ENCODE results near the gene SIRT2. TPM values are rescaled to one million over a fixed set of nuclear protein-coding genes. Genes with fewer than 3 reads are reported as not detected.

SIRT2 gene
- total RNA-seq, 1 donor from 2014 or later: 43.5 TPM

- no peak for DNase-seq (ENCODE audit: low read depth)
- no peak overlapping the region for H3K4me3 ChIP-seq (ENCODE audit: low read depth, low read length)
- TF ChIP-seq CTCF (conservative IDR thresholded peaks at IDR 0.05; ENCODE audit: low read depth, low read length): no peak
Measured at GRCh38 chr19:38918526-38918925, 19.1 kb upstream of the SIRT2 start.

- no peak for DNase-seq (ENCODE audit: low read depth)
- H3K4me3 ChIP-seq (ENCODE audit: low read depth, low read length): no peak overlapping the region
- peak; percentile 44 for TF ChIP-seq CTCF (conservative IDR thresholded peaks at IDR 0.05; ENCODE audit: low read depth, low read length)
Measured at GRCh38 chr19:38917921-38918491, 18.6 kb upstream of the SIRT2 start.

GRCh38 chr19:38917516-38917915 lies 18.1 kb upstream of the SIRT2 start:
- no peak overlapping the region for H3K4me3 ChIP-seq (ENCODE audit: low read depth, low read length)
- DNase-seq (ENCODE audit: low read depth): no peak
- no peak for TF ChIP-seq CTCF (conservative IDR thresholded peaks at IDR 0.05; ENCODE audit: low read depth, low read length)

- DNase-seq (ENCODE audit: low read depth): no peak
- no peak for TF ChIP-seq CTCF (conservative IDR thresholded peaks at IDR 0.05; ENCODE audit: low read depth, low read length)
- H3K4me3 ChIP-seq (ENCODE audit: low read depth, low read length): no peak overlapping the region
Measured at GRCh38 chr19:38915329-38916321, 16.2 kb upstream of the SIRT2 start.

- no peak for DNase-seq (ENCODE audit: low read depth)
- TF ChIP-seq CTCF (conservative IDR thresholded peaks at IDR 0.05; ENCODE audit: low read depth, low read length): no peak
- H3K4me3 ChIP-seq (ENCODE audit: low read depth, low read length): no peak overlapping the region
Measured at GRCh38 chr19:38913958-38914357, 14.5 kb upstream of the SIRT2 start.

GRCh38 chr19:38912600-38913514 lies 13.4 kb upstream of the SIRT2 start:
- no peak for DNase-seq (ENCODE audit: low read depth)
- TF ChIP-seq CTCF (conservative IDR thresholded peaks at IDR 0.05; ENCODE audit: low read depth, low read length): no peak
- H3K4me3 ChIP-seq (ENCODE audit: low read depth, low read length): no peak overlapping the region

All from epithelial cell of proximal tubule (primary cell).